CD4-positive, alpha-beta T cell treated with Interleukin-12 subunit alpha and Interleukin-12 subunit beta, for 1 hour (primary cell): ENCODE data around the gene C1QL1.

ENCODE experiments used
- DNase-seq: peaks from one replicate; pipeline ENCODE4 v3.0.0-alpha.2; 2020

The C1QL1 gene

GRCh38 chr17:44988044-44988942 is 20.2 kb upstream of the C1QL1 start:
- no peak for DNase-seq

DNA sequence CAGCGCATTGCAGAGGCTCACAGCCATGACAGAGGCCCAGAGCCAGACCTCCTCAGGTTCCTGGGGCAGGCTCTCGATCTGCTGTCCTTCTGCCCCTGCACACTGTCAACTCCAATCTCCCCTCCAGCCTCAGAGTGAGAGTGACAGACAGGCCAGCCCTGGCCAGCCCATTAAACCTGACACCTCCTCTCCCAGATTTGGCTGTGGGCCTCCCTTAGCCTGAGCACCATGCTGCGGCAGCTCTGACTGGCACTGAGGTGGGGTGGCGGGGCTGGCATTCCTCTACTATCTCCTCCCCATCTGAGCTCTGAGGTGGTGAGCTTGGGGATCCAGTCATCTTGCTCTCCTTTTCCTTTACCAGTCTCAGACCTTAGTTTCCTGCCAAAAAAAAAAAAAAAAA is 15.5 kb upstream of the C1QL1 start:
- no peak for DNase-seq

- no peak for DNase-seq
Measured at GRCh38 chr17:44982113-44982702, 14.1 kb upstream of the C1QL1 start.

DNA sequence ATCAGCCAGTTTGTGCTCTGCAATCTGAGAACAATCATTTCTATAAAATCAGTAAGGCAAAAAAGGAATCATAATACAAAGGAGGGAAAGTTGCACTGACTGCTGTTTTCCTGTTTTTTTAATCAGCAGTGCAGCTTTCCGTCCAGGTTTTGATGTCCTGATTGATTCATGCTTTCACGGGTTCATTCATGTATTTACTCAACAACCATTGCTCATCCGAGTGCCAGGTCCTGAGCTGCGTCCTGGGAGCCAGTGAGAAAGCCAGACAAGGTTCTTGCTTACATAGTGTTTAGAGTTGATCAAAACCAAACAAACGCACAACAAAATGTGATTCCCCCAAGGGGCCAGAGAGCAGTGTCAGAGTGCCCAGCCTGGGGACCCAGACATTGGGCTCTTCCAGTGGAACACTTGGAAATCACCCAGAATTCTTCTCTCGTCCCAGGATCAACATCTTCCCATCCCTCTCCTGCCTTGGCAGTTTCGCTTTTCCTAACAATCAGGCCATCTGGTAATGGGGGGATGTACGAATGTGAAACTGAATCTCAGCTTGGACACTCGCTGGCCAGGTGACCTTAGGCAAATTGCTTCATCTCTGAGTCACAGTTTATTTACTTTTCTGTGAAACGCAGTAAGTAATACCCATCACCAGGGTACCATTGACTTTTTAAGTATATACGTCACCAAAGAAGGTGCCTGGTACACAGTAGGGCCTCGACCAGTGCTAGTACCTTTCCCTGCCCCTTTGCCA is 13.3 kb upstream of the C1QL1 start:
- no peak for DNase-seq

GRCh38 chr17:44979426-44979995 is 11.4 kb upstream of the C1QL1 start:
- DNase-seq: no peak

GRCh38 chr17:44978807-44979206 is 10.7 kb upstream of the C1QL1 start:
- no peak for DNase-seq

GRCh38 chr17:44977814-44978550 is 9.9 kb upstream of the C1QL1 start:
- DNase-seq: no peak

DNA sequence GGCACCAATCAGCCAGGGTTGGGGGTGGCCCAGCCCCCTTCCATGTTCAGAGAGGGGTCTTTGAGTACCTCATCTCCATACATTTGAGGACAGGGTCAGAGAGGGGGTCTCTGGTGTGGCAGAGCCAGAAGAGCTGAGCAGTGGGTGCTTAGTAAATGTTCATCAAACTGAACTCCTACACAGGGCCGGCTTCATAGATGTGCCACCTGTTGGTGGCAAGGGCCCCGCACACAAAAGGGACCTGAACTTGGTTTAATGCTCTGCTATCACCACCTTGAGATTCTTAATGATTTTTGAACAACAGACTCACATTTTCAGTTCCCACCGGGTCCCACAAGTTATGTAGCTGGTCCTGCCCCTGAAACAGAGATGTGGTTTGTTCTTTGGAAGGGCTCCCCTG is 9.0 kb upstream of the C1QL1 start:
- no peak for DNase-seq

GRCh38 chr17:44976206-44976605 is 8.1 kb upstream of the C1QL1 start:
- DNase-seq: no peak

DNA sequence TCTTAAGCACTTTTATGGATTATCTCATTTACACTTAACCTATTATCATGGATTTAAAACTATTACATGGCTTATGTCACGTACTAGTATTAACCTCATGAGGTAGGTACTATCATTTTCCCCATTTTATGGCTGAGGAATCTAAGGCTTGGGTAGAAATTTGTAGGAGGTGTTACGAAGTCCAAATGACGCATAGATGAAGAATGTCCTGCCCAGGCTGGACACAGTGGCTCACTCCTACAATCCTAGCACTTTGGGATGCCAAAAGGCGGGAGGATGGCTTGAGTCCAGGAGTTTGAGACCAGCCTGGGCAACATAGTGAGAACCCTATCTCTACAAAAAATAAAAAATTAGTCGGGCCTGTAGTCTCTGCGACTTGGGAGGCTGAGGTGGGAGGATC is 4.8 kb upstream of the C1QL1 start:
- no peak for DNase-seq

DNA sequence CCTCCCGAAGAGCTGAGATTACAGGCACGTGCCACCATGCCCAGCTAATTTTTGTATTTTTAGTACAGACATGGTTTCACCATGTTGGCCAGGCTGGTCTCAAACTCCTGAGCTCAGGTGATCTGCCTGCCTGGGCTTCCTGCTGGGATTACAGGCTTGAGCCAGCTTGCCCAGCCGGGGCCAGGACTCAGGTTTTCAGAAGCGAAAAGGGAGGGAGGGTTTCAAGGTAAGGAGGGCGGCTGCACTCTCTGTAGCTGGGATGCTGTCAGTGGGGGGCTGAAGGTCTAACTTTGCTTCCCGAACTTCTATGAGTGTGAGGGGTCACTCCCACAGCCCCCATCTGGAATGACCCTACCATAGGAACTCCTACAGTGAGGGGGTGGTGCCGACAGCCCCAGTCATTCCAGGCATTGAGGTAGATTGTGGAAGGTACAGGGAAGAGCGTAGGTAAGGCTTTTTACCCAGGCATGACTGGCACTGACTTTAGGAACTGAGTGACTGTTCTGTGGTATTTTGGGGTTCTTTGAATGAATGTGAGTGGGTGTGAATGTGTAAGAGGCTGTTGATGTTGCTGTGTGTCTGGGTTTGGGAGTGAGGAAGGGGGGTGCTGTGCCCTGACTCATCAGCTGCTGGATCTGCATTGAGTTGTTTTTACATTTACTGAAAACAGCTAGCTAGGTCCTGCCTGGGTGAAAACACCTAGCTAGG is 3.8 kb upstream of the C1QL1 start:
- DNase-seq: no peak

GRCh38 chr17:44970136-44970741 is 2.1 kb upstream of the C1QL1 start:
- DNase-seq: no peak

DNA sequence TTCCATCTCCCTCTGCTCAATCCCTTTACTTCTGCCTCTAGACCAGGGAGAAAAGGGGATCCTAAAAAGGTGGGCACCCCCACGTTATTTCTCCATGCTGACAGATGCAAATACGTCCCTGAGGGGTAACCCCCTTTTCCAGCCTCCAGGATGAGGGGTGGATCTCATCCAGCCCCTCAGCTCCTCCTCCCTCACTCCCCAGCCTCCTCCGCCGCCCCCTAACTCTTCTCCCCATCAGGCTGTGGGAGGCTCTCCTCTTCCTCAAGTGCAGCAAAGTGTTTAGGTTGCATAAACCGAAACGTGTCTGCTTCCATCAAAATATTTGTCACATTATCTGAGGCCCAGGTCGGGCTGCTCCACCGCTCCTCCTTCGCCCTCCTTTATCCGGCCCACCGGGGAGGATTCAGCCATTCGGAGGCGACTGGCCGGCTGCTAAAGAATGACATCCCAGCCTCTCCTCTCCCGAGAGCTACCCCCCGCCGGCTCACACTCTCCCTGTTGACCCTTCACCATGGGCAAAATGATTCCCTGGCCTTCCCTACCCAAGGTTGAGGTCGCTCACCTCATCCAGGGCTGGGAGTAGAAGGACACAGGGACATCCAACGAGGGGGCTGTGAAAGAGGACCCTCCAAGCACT is 1.2 kb upstream of the C1QL1 start:
- no peak for DNase-seq

DNA sequence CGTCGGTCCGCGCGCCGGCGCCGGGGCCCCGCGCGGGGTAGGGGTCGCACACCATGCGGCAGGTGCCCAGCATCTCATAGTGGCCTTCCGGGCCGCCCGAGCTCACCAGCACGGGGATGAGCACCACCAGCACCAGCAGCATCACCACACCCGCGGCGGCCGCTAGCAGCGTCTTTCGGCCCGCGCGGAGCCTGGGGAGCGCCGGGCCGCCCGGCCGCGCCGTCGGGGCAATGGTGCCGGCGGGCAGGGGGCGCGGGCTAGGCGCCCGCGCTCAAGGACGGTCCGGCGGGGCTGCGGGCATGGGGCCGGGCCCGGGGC is 237 bp downstream of the C1QL1 start:
- no peak for DNase-seq

GRCh38 chr17:44967026-44967906 is 837 bp downstream of the C1QL1 start:
- no peak for DNase-seq

- DNase-seq: no peak
Measured at GRCh38 chr17:44966348-44967025, 1.6 kb downstream of the C1QL1 start.

GRCh38 chr17:44965481-44966234 is 2.4 kb downstream of the C1QL1 start:
- no peak for DNase-seq

DNA sequence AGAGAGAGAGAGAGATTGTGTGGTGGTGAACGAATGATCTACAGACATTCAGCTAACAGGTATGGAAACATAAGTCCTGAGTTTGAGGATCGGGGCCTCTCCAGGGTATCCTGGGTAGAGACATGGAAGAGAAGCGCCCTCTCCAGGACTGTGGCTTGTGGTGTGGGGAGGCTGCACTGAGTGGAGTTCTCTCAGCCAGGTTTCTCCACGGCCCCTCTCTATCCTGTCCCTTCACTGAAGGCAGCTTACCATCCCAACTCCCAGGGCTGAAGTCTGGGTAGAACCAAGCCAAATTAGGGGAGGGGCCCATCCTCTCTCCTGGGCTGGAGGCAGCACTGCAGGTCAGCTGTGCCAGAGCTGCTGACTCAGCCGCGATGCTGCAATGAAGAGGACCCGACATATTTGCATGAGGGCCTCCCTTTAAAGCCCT is 6.2 kb downstream of the C1QL1 start:
- no peak for DNase-seq

- DNase-seq: no peak
Measured at GRCh38 chr17:44960691-44961090, 7.4 kb downstream of the C1QL1 start.
